AG10803 (cell line): ENCODE data around the gene TMEM244.
"Not testable (repeated sequence)": the region's sequence is repeated elsewhere in the genome, so short reads cannot be mapped to it uniquely, and the experiment has no call there.

Source experiments
- DNase-seq: peaks from one replicate; pipeline ENCODE4 v3.0.0; 2010; ENCODE audit warnings: low read depth
- H3K4me3 ChIP-seq: 2 replicates; pipeline ENCODE4 v1.5.1; 2011; ENCODE audit warnings: mild to moderate bottlenecking, low read length, control low read depth
- CTCF ChIP-seq: conservative IDR thresholded peaks from 2 replicates; pipeline ENCODE4 v1.5.1; 2011; ENCODE audit warnings: mild to moderate bottlenecking, low read length, control low read depth, inconsistent platforms

Gene TMEM244

GRCh38 chr6:129842881-129843409 is 18.2 kb downstream of the TMEM244 start:
- TF ChIP-seq CTCF: no peak
- no peak overlapping the region for H3K4me3 ChIP-seq
- no peak for DNase-seq

GRCh38 chr6:129842137-129842536 is 19.0 kb downstream of the TMEM244 start:
- DNase-seq: no peak
- H3K4me3 ChIP-seq: no peak overlapping the region
- TF ChIP-seq CTCF: no peak

- H3K4me3 ChIP-seq, DNase-seq: not testable (repeated sequence)
Observed at GRCh38 chr6:129839562-129839961, 21.6 kb downstream of the TMEM244 start.

- DNase-seq: no peak
- no peak overlapping the region for H3K4me3 ChIP-seq
- TF ChIP-seq CTCF: no peak
Observed at GRCh38 chr6:129835691-129836090, 25.4 kb downstream of the TMEM244 start.

- H3K4me3 ChIP-seq: no peak overlapping the region
- DNase-seq: no peak
- TF ChIP-seq CTCF: no peak
Observed at GRCh38 chr6:129832299-129832698, 28.8 kb downstream of the TMEM244 start.

GRCh38 chr6:129828229-129828628 is 32.9 kb downstream of the TMEM244 start:
- no peak overlapping the region for H3K4me3 ChIP-seq
- TF ChIP-seq CTCF: no peak
- no peak for DNase-seq

GRCh38 chr6:129818251-129818650 is 42.9 kb downstream of the TMEM244 start:
- H3K4me3 ChIP-seq: no peak overlapping the region
- no peak for DNase-seq
- TF ChIP-seq CTCF: no peak

- no peak for TF ChIP-seq CTCF
- H3K4me3 ChIP-seq: no peak overlapping the region
- no peak for DNase-seq
Observed at GRCh38 chr6:129817821-129818220, 43.3 kb downstream of the TMEM244 start.
